Stimulated activated CD8-positive, alpha-beta memory T cell treated with anti-CD3 and anti-CD28 coated beads, Interleukin-12 subunit alpha, Interleukin-12 subunit beta, amount 100 ng/mL, for 24 hours (primary cell): ENCODE measurements around the gene KMT5B.

Source experiments
- DNase-seq: peaks from one replicate; pipeline ENCODE4 v3.0.0-alpha.2; 2020; ENCODE audit errors: extremely low read depth

Gene KMT5B

GRCh38 chr11:68120273-68121066 is 92.6 kb downstream of the KMT5B start:
- no peak for DNase-seq

- no peak for DNase-seq
These were observed 94.2 kb downstream of the KMT5B start for GRCh38 chr11:68118706-68119448.

GRCh38 chr11:68117853-68118470 is 95.1 kb downstream of the KMT5B start:
- DNase-seq, result no peak

DNA sequence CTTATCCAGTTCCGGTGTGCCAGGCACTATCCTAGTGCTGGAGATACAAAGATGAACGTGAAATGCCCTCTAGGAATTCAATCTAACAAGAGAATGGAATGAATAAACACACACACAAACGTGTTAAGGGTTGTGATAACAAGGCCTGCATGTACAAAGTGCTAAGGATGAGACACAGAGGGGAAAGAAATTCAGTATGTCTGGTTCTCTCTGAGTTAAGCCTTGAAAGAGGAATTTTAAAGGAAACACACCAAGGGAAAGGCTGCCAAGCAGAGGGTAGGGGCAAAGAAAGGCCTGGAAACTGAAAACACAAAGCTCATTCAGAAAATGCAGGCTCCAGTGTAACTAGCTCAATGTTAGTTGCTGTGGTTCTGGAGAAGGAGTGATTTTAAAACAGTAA is 96.1 kb downstream of the KMT5B start:
- DNase-seq, result no peak

DNA sequence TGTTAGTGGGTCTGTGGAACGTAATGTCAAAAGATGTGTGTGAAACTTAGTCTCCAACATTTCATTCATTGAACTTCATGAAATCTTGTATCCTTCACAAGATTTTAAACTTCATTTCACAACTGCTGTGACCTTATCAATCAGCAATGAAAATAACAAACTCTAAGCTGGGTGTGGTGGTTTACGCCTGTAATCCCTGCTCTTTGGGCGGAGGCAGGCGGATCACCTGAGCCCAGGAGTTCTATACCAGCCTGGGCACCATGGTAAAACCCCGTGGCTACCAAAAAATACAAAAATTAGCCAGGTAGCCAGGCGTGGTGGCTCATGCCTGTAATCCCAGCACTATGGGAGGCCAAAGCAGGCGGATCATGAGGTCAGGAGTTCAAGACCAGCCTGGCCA is 97.0 kb downstream of the KMT5B start:
- no peak for DNase-seq

DNA sequence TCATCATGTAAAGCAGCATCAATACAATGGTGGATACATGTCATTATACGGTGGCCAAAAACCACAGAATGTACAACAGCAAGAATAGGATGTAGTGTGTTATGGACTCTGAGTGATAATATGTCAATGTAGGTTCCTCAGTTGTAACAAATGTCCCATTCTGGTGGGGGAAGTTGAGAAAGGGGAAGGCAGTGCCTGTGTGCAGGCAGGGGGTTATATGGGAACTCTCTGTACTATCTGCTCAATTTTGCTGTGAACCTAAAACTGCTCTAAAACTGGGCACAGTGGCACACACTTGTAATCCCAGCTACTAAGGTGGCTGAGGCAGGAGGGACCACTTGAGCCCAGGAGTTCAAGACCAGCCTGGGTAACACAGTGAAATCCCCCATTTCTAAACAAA is 97.8 kb downstream of the KMT5B start:
- no peak for DNase-seq

GRCh38 chr11:68113986-68114385 is 99.1 kb downstream of the KMT5B start:
- DNase-seq, result no peak

GRCh38 chr11:68107689-68108088 is 105.4 kb downstream of the KMT5B start:
- DNase-seq, result no peak

DNA sequence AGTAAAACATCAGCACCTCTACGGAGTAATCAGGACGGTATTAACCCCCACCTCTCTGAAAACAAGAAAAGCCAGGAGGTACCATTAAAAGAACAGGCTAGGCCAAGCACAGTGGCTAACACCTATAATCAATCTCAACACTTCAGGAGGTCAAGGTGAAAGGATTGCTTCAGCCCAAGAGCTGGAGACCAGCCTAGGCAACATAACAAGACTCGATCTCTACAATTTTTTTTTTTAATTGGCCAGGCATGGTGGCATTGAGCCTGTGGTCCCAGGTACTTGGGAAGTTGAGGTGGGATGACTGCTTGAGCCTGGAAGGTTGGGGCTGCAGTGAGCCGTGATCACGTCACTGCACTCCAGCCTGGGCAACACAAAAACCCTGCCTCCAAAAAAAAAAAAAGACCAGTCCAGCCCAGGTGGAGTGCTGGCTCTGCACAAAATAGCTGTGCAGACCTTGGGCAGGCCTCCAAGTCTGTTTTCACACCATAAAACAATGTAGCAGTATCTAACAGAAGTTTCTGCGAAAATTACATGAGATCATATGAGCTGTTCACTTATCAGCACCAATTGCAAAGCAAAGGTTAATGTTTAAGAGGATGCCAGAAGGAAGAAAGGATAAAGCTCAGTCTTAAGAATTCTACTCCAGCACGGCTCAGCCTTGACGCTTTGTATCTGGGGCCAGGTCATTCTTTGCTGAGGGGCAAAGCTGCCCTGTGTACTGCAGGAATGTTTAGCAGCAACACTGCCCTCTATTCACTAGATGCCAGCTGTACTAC is 106.7 kb downstream of the KMT5B start:
- no peak for DNase-seq
